ENCODE data around the gene ARV1. TPM values are rescaled to one million over a fixed set of nuclear protein-coding genes. Genes with fewer than 3 reads are reported as not detected.
"Not testable (repeated sequence)": the region's sequence is repeated elsewhere in the genome, so short reads cannot be mapped to it uniquely, and the experiment has no call there.

ARV1 gene
- total RNA-seq, 2 experiments from 2014 or later, result 1.5 to 1.8 TPM

GRCh38 chr1:231046730-231047395 lies 68.0 kb downstream of the ARV1 start:
- H3K4me3 ChIP-seq (ENCODE audit: low read length), result no peak overlapping the region
- no peaks in the 10 kb centered on the region for H3K36me3 Mint-ChIP-seq (ENCODE audit: low read depth)
- intact Hi-C loops (cut with DNase I, micrococcal nuclease), result no loop called here
- H3K4me1 Mint-ChIP-seq (ENCODE audit: low read depth), result no peaks in the 10 kb centered on the region
- no peak for TF ChIP-seq CTCF (IDR thresholded peaks at IDR 0.05)
- no peaks in the 10 kb centered on the region for H3K4me1 ChIP-seq (ENCODE audit: insufficient read depth, low read length)
- peaks cover 0 to 5% of the 10 kb centered on the region in 2 experiments for H3K9me3 ChIP-seq (ENCODE audit: control insufficient read depth in 1 of 2, insufficient read depth in 1 of 2, low read length in 2 of 2)
- ATAC-seq (ENCODE audit: poor library complexity), result no peak
- peaks cover 26% of the 10 kb centered on the region for H3K27me3 Mint-ChIP-seq
- ChIA-PET CTCF (interaction anchor here (0.7 kb wide), 1 partner anchor 202 kb away, joined by 4 read pairs; no protein-coding TSS in a partner anchor), POLR2A (interaction anchor here (0.7 kb wide), 1 partner anchor 8 kb away, joined by 3 read pairs; no protein-coding TSS in a partner anchor)
- no peaks in the 10 kb centered on the region for H3K27me3 ChIP-seq (ENCODE audit: control insufficient read depth in 1 of 2, insufficient read depth in 2 of 2, low read length in 2 of 2)
- no peak overlapping the region for H3K4me3 Mint-ChIP-seq
- H3K27ac Mint-ChIP-seq, result no peak overlapping the region
- no peak for DNase-seq
- no peaks in the 10 kb centered on the region for H3K36me3 ChIP-seq (ENCODE audit: insufficient read depth, low read length)
- H3K27ac ChIP-seq (ENCODE audit: low read depth in 1 of 2, low read length in 2 of 2), result no peak overlapping the region
- no peaks in the 10 kb centered on the region for H3K9me3 Mint-ChIP-seq

GRCh38 chr1:231047529-231047928 lies 68.6 kb downstream of the ARV1 start:
- H3K4me1 Mint-ChIP-seq (ENCODE audit: low read depth); intact Hi-C loops (cut with DNase I, micrococcal nuclease); H3K9me3 ChIP-seq (ENCODE audit: control insufficient read depth in 1 of 2, insufficient read depth in 1 of 2, low read length in 2 of 2); DNase-seq; H3K4me3 Mint-ChIP-seq; H3K9me3 Mint-ChIP-seq; H3K27ac ChIP-seq (ENCODE audit: low read depth in 1 of 2, low read length in 2 of 2); H3K36me3 ChIP-seq (ENCODE audit: insufficient read depth, low read length); CTCF ChIA-PET; POLR2A ChIA-PET; H3K36me3 Mint-ChIP-seq (ENCODE audit: low read depth); H3K4me3 ChIP-seq (ENCODE audit: low read length); H3K27me3 ChIP-seq (ENCODE audit: control insufficient read depth in 1 of 2, insufficient read depth in 2 of 2, low read length in 2 of 2); H3K4me1 ChIP-seq (ENCODE audit: insufficient read depth, low read length); ATAC-seq (ENCODE audit: poor library complexity); H3K27ac Mint-ChIP-seq: not testable (repeated sequence)
- peaks cover 27% of the 10 kb centered on the region for H3K27me3 Mint-ChIP-seq

GRCh38 chr1:231048419-231048818 lies 69.5 kb downstream of the ARV1 start:
- H3K9me3 Mint-ChIP-seq; ATAC-seq (ENCODE audit: poor library complexity); intact Hi-C loops (cut with DNase I, micrococcal nuclease); CTCF ChIA-PET; H3K27ac Mint-ChIP-seq; H3K9me3 ChIP-seq (ENCODE audit: control insufficient read depth in 1 of 2, insufficient read depth in 1 of 2, low read length in 2 of 2); H3K4me3 Mint-ChIP-seq; H3K4me1 ChIP-seq (ENCODE audit: insufficient read depth, low read length); H3K27me3 ChIP-seq (ENCODE audit: control insufficient read depth in 1 of 2, insufficient read depth in 2 of 2, low read length in 2 of 2); H3K36me3 ChIP-seq (ENCODE audit: insufficient read depth, low read length); H3K4me3 ChIP-seq (ENCODE audit: low read length); H3K27ac ChIP-seq (ENCODE audit: low read depth in 1 of 2, low read length in 2 of 2); POLR2A ChIA-PET; H3K36me3 Mint-ChIP-seq (ENCODE audit: low read depth); DNase-seq; H3K4me1 Mint-ChIP-seq (ENCODE audit: low read depth): not testable (repeated sequence)
- H3K27me3 Mint-ChIP-seq, result peaks cover 30% of the 10 kb centered on the region

GRCh38 chr1:231049121-231049979 lies 70.5 kb downstream of the ARV1 start:
- H3K27ac Mint-ChIP-seq, result no peak overlapping the region
- ChIA-PET CTCF (no interaction called here), POLR2A (no interaction called here)
- Histone ChIP-seq H3K4me3 (ENCODE audit: low read length) (no peak overlapping the region), H3K4me1 (ENCODE audit: insufficient read depth, low read length) (no peaks in the 10 kb centered on the region), H3K36me3 (ENCODE audit: insufficient read depth, low read length) (no peaks in the 10 kb centered on the region), H3K27ac (ENCODE audit: low read depth in 1 of 2, low read length in 2 of 2) (no peak overlapping the region), H3K27me3 (ENCODE audit: control insufficient read depth in 1 of 2, insufficient read depth in 2 of 2, low read length in 2 of 2) (no peaks in the 10 kb centered on the region), H3K9me3 (ENCODE audit: control insufficient read depth in 1 of 2, insufficient read depth in 1 of 2, low read length in 2 of 2) (peaks cover 0 to 4% of the 10 kb centered on the region in 2 experiments)
- H3K4me1 Mint-ChIP-seq (ENCODE audit: low read depth), result peaks cover 3% of the 10 kb centered on the region
- DNase-seq, result no peak
- H3K36me3 Mint-ChIP-seq (ENCODE audit: low read depth), result no peaks in the 10 kb centered on the region
- H3K9me3 Mint-ChIP-seq, result no peaks in the 10 kb centered on the region
- H3K27me3 Mint-ChIP-seq, result peaks cover 30% of the 10 kb centered on the region
- ATAC-seq (ENCODE audit: poor library complexity), result no peak
- TF ChIP-seq CTCF (IDR thresholded peaks at IDR 0.05), result no peak
- H3K4me3 Mint-ChIP-seq, result no peak overlapping the region
- intact Hi-C loops (cut with DNase I, micrococcal nuclease), result no loop called here
